BJ (cell line): ENCODE measurements around the gene DLG2. TPM values are rescaled to one million over a fixed set of nuclear protein-coding genes. Genes with fewer than 3 reads are reported as not detected.

Source experiments
- CTCF ChIA-PET: fragments of 350-600 bp; formaldehyde crosslinking; extraction: SDS; loops from one replicate; lab custom pipeline; 2021; ENCODE audit warnings: antibody characterized with exemption, inconsistent platforms; lab: Yijun Ruan, JAX
- POLR2A ChIA-PET: fragments of 300-600 bp; sonication (Branson Sonifier 250); formaldehyde crosslinking; extraction: SDS; loops from one replicate; lab custom pipeline; 2021; ENCODE audit warnings: antibody characterized with exemption; lab: Charles Lee
- DNase-seq: peaks from one replicate; pipeline ENCODE4 v3.0.0-alpha.2; 2011; ENCODE audit warnings: low read depth
- H3K27me3 ChIP-seq: 2 replicates; pipeline ENCODE4 v1.6.0; 2011; ENCODE audit warnings: low read length; ENCODE audit not compliant: control insufficient read depth, insufficient read depth
- H3K36me3 ChIP-seq: 2 replicates; pipeline ENCODE4 v1.5.1; 2011; ENCODE audit warnings: low read length; ENCODE audit not compliant: control insufficient read depth, insufficient read depth
- H3K4me3 ChIP-seq: 2 replicates; pipeline ENCODE4 v1.5.1; 2011; ENCODE audit warnings: low read depth, mild to moderate bottlenecking, control low read depth, low read length
- polyA plus RNA-seq: library from polyadenylated mRNA; depleted of rRNA; stranded (reverse); fragments of >200 nt; gene quantifications from 2 replicates; pipeline ENCODE4 v1.2.3, GENCODE V29; 2011
- TF ChIP-seq, protein P1 (sequence below): IDR thresholded peaks from 2 replicates; pipeline ENCODE4 v1.5.1; 2011; ENCODE audit warnings: low read depth, mild to moderate bottlenecking, control low read depth, inconsistent platforms, low read length, moderate library complexity; ENCODE audit not compliant: insufficient read depth

The DLG2 gene
- polyA plus RNA-seq, 1 experiment = 0.28 TPM

DNA sequence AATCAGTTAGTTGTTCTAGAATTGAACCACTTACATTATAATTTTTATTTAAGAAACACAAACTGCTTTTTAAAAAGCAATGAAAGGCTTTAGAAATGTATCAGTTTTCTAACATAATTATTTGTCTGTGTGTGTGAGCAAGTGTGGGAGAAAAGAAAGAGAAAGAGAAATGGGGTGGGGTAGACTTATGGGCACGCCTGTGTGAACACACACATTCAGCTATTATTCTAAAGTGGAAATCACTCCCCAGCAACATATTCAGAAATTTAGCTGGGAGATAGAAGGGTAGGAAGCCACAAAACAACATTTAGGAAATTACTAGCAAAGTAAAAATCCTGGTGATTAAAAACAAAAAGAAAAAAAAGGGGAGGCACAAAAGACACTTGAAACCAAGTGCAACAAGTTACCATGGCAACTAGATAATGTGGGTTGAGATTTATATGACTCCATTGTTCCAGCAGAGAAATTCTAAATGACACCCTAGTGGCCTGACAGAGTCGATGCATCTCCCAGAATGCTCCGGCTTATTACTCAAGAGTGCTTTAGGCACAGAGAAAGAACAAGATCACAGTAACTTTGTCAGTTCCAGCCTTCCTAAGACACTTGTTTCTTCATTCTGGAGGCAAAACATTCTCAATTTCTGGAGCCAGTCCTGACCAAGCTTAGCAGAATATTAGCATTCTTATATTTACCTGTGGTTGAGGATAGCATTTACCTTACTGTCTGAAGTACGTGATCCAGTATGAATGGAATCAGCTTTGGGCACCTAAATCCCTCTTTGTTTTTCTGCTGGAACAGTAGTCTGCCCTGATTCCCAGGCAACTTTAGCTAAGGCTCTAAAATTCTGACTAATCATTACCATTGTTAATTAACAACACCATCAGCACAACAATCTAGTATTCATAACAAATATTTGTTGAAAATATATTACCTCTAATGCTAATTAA, 444.4 kb downstream of the DLG2 start:
- no peaks in the 10 kb centered on the region for H3K36me3 ChIP-seq
- TF ChIP-seq, protein P1, sequence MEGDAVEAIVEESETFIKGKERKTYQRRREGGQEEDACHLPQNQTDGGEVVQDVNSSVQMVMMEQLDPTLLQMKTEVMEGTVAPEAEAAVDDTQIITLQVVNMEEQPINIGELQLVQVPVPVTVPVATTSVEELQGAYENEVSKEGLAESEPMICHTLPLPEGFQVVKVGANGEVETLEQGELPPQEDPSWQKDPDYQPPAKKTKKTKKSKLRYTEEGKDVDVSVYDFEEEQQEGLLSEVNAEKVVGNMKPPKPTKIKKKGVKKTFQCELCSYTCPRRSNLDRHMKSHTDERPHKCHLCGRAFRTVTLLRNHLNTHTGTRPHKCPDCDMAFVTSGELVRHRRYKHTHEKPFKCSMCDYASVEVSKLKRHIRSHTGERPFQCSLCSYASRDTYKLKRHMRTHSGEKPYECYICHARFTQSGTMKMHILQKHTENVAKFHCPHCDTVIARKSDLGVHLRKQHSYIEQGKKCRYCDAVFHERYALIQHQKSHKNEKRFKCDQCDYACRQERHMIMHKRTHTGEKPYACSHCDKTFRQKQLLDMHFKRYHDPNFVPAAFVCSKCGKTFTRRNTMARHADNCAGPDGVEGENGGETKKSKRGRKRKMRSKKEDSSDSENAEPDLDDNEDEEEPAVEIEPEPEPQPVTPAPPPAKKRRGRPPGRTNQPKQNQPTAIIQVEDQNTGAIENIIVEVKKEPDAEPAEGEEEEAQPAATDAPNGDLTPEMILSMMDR = no peak
- H3K27me3 ChIP-seq = no peaks in the 10 kb centered on the region
- ChIA-PET POLR2A (no interaction called here), CTCF (interaction anchor here (0.7 kb wide), 1 partner anchor 56 kb away, joined by 3 read pairs; no protein-coding TSS in a partner anchor)
- H3K4me3 ChIP-seq = no peak overlapping the region
- no peak for DNase-seq

DNA sequence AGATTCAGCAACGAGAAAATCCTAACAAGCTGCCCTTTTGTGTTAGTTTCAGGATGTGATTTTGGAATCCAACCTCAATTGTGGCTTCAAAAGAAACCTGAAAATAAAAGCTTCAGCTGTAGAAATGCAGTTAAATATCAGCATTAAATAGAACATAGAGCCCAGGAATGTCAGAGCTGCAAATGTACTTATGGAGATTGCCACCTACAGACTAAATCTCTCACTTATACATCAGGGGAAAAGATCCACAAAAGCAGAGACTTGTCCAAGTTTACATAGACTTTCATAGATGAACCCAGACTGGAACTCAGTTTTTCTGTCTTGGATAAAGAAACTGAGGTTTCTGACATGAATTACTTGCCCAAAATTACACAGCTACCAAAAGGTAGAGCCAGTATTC, 446.6 kb downstream of the DLG2 start:
- Histone ChIP-seq H3K27me3 (no peaks in the 10 kb centered on the region), H3K4me3 (no peak overlapping the region), H3K36me3 (no peaks in the 10 kb centered on the region)
- ChIA-PET POLR2A (no interaction called here), CTCF (interaction anchor here (0.7 kb wide), 1 partner anchor 10 kb away, joined by 3 read pairs; no protein-coding TSS in a partner anchor)
- TF ChIP-seq, protein P1 = no peak
- DNase-seq = no peak

DNA sequence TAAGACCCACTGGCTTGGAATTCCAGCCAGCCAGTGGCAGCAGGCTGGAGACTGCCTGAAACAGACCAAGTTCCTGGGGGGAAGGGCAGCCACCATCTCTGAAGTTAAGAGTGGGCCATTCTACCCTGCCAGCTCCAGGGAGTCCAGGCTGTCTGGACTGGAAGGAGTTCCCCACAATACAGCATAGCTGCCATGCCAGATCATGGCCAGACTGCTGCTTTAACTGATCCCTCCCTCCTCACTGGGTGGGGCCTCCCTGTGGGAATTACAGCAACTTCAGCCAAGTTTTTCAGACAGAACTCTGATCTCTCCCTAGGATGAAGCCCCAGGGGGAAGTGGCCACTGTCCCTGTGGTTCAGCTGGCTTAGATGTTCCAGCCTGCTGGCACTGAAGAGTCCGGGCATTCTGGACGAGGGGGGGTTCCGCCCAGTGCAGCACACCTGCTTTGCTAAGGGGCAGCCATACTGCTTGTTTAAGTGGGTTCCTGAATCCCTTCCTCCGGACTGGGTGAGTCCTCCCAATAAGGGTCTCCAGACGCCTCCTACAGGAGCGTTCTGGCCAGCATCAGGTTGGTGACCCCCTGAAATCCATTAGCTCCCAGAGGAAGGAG, 455.4 kb downstream of the DLG2 start:
- CTCF ChIA-PET = no interaction called here
- TF ChIP-seq, protein P1 = no peak
- no peaks in the 10 kb centered on the region for H3K27me3 ChIP-seq
- POLR2A ChIA-PET = no interaction called here
- DNase-seq = no peak
- H3K36me3 ChIP-seq = no peaks in the 10 kb centered on the region
- no peak overlapping the region for H3K4me3 ChIP-seq

DNA sequence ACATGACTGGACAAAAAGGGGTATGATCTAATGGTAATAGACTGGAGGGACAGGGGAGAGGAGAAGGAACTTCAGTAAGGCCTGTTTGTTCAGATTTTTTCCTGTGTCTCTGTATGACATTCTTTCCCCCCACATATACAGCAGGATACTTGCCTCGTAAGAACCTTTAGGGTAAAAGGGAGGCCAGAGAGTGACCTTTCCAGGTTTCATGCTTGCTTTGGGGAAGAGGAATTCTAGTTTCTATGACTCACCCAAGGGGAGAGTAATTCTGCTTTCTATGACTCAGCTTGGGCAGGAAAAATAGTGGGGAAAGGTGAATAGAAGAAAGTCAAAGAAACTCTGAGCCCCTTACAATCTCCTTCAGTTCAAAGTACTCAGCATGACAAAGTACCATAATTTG, 457.0 kb downstream of the DLG2 start:
- ChIA-PET POLR2A (no interaction called here), CTCF (interaction anchor here (1.0 kb wide), 1 partner anchor 10 kb away, joined by 3 read pairs; no protein-coding TSS in a partner anchor)
- no peak for DNase-seq
- TF ChIP-seq, protein P1 = no peak
- Histone ChIP-seq H3K4me3 (no peak overlapping the region), H3K36me3 (no peaks in the 10 kb centered on the region), H3K27me3 (no peaks in the 10 kb centered on the region)

DNA sequence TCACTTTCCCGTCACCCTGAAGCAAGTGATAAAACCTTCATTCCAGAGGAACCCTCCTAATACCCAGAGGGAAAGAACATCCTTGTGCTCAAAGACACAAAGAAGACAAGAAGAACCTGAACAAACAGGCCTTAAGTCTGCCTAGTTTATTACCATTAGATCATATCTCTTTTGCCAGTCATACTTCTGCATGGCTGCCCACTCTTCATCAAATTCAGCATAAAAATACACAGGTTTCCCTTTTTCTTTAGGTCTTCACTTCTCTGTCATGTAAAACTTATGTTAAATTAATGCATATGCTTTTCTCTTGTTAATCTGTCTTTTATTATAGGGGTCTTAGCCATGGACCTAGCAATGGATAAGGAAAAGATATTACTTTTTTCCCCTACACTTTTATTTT, 459.7 kb downstream of the DLG2 start:
- Histone ChIP-seq H3K27me3 (no peaks in the 10 kb centered on the region), H3K36me3 (no peaks in the 10 kb centered on the region), H3K4me3 (no peak overlapping the region)
- TF ChIP-seq, protein P1 = no peak
- CTCF ChIA-PET = no interaction called here
- no peak for DNase-seq
- POLR2A ChIA-PET = no interaction called here
